HFF-Myc (cell line): ENCODE results near the gene SERPINH1.
A peak's percentile ranks its signal among the peaks of the same experiment; 100 is the strongest.

Experiments
- DNase-seq: peaks from one replicate; pipeline ENCODE4 v3.0.0-alpha.2; 2011; ENCODE audit warnings: low read depth; ENCODE audit errors: extremely low read depth
- H3K4me3 ChIP-seq: replicated peaks from 2 replicates; pipeline ENCODE4 v1.5.1; 2011; ENCODE audit warnings: low read depth, mild to moderate bottlenecking, control low read depth, low read length
- TF ChIP-seq, protein P1 (sequence below): IDR thresholded peaks from 2 replicates; pipeline ENCODE4 v1.5.1; 2012; ENCODE audit warnings: mild to moderate bottlenecking, low read depth, low read length, control low read depth; ENCODE audit errors: missing control alignments

Gene SERPINH1

GRCh38 chr11:75603791-75604736 is 42.0 kb downstream of the SERPINH1 start:
- H3K4me3 ChIP-seq, result no peak overlapping the region
- DNase-seq, result peak; percentile 61
- TF ChIP-seq, protein P1, sequence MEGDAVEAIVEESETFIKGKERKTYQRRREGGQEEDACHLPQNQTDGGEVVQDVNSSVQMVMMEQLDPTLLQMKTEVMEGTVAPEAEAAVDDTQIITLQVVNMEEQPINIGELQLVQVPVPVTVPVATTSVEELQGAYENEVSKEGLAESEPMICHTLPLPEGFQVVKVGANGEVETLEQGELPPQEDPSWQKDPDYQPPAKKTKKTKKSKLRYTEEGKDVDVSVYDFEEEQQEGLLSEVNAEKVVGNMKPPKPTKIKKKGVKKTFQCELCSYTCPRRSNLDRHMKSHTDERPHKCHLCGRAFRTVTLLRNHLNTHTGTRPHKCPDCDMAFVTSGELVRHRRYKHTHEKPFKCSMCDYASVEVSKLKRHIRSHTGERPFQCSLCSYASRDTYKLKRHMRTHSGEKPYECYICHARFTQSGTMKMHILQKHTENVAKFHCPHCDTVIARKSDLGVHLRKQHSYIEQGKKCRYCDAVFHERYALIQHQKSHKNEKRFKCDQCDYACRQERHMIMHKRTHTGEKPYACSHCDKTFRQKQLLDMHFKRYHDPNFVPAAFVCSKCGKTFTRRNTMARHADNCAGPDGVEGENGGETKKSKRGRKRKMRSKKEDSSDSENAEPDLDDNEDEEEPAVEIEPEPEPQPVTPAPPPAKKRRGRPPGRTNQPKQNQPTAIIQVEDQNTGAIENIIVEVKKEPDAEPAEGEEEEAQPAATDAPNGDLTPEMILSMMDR, result no peak

DNA sequence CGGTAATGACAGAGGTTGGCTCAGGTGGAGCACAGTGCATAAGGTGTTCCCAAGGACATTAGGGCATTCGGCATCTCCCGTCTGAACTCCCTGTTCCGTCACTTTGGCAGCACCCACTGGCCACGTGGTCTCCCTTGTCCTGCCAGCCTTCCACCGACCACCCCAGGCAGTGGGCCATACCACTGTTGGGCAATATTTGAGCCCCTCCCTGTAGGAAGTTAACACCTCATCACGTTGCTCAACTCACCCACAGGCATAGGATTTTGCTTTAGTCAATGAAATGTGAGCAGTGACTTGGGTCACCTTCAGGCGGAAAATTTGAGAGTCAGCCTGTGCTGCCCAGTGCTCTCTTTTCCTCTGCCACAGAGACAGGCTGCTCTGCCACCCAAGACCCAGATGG is 44.0 kb downstream of the SERPINH1 start:
- no peak overlapping the region for H3K4me3 ChIP-seq
- TF ChIP-seq, protein P1, result no peak
- DNase-seq, result no peak

DNA sequence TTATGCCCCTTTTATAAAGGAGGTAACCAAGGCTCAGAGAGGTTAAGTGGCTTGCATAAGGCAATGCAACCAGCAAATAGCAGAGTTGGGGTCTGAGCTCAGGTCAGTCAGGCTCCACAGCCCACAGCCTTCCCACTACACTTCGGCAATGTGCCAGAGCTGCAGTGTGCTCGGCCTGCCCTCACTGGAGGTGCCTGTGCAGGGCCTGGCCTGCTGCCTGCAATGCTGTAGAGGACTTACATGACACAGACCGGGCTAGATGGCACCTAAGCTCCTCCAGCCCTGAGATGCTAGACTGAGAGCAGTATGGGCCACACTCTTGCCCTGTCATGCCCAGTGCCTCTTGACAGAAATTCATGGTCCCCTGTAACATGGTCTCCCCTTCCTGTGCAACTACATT is 49.8 kb downstream of the SERPINH1 start:
- no peak for DNase-seq
- no peak overlapping the region for H3K4me3 ChIP-seq
- TF ChIP-seq, protein P1, result no peak

- TF ChIP-seq, protein P1, result no peak
- no peak overlapping the region for H3K4me3 ChIP-seq
- no peak for DNase-seq
Measured at GRCh38 chr11:75615751-75616150, 53.7 kb downstream of the SERPINH1 start.

GRCh38 chr11:75616281-75616680 is 54.2 kb downstream of the SERPINH1 start:
- no peak for DNase-seq
- TF ChIP-seq, protein P1, result no peak
- no peak overlapping the region for H3K4me3 ChIP-seq
